Measurements from ENCODE around the gene SUPT3H.

DNA sequence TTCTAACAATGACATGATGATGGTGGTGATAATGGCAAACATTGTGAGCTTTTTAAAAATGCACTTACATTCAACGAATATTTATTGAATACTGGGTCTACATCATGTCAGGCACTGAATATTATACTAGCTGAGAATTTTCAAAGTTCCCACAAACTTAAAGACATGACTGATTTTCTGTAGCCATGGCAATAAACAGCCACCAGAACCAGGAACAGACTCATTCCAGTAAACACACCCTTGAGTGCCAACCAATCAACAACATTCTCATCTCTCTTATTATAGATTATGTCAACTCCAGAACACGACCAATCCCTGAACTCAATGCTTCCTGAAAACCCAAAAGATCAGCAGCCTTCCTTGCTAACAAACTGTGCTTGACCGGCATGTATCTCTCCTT is 262.0 kb downstream of the SUPT3H start:
- no peak for TF ChIP-seq POLR2A (IDR thresholded peaks at IDR 0.05; ENCODE audit: low read depth, low read length)
- no peak for TF ChIP-seq POU2F2 (IDR thresholded peaks at IDR 0.05; ENCODE audit: low read depth, low read length)
- no peak for TF ChIP-seq POLR2AphosphoS5 (IDR thresholded peaks at IDR 0.05; ENCODE audit: low read depth, low read length)
- no peak for TF ChIP-seq TAF1 (IDR thresholded peaks at IDR 0.05; ENCODE audit: low read depth, low read length)
- no peak for TF ChIP-seq SPI1 (IDR thresholded peaks at IDR 0.05; ENCODE audit: low read depth, low read length)
- no peak for TF ChIP-seq PAX5 (IDR thresholded peaks at IDR 0.05; ENCODE audit: insufficient read depth, low read length, severe bottlenecking)
